GM18868 (cell line): ENCODE results near the gene PIEZO2.
"Not testable (repeated sequence)": the region's sequence is repeated elsewhere in the genome, so short reads cannot be mapped to it uniquely, and the experiment has no call there.

Experiments
- ATAC-seq: cut with Tn5 transposase; IDR thresholded peaks from one replicate; pipeline ENCODE4 v1.9.1; 2021; ENCODE audit warnings: mild to moderate bottlenecking, moderate library complexity; ENCODE audit not compliant: unreplicated experiment

The PIEZO2 gene

DNA sequence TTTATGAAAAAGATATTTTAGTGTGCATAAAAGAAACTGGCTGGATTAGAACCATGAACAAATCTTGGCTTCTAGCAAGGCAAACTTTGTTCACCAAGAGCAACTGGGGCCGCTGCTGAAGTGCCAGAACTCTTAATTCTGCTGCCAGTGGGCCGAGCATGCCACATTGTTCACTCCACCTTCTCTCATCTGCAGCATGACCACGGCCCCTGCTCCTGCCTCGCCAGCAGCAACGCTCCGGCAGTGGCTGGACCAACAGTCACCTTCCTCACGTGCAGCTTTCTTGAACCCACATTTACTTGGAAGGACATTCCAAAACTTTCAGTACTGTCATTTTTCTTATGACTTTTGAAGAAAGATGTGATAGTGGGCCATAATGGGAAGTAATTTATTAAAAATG, 213.8 kb downstream of the PIEZO2 start:
- ATAC-seq = no peak

DNA sequence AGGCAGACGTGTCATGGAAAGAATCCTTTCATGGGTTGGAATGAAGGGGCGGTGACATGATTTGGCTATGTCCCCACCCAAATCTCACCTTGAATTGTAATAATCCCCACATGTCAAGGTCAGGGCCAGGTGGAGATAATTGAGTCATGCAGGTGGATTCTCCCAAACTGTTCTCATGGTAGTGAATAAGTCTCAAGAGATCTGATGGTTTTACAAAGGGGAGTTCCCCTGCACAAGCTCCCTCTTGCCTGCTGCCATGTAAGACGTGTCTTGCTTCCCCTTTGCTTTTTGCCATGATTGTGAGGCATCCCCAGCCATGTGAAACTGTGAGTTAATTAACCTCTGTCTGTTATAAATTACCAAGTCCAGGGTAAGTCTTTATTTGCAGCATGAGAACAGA, 215.7 kb downstream of the PIEZO2 start:
- not testable (repeated sequence) for ATAC-seq

DNA sequence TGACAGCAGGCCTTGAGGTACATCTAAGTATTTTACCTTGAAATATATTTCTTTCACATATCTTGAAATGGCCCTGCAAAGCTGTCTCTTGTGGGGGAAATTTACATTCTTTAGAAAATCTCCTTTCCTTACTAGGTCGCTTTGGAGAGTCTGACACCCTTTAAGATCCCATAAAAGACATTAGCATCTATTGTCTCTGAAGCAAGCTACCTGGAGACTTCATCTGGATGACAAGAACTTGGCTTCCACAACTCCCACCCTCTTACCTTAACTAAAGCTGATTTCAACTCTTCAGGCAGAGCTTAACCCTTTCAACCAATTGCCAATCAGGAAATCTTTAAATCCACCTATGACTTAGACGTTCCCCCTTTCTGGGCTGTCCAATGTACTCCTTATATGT, 219.3 kb downstream of the PIEZO2 start:
- no peak for ATAC-seq

- peak; percentile 73 for ATAC-seq
These were observed 220.5 kb downstream of the PIEZO2 start for GRCh38 chr18:10928772-10929373.

GRCh38 chr18:10928011-10928771, 221.2 kb downstream of the PIEZO2 start:
- peak; percentile 64 for ATAC-seq

DNA sequence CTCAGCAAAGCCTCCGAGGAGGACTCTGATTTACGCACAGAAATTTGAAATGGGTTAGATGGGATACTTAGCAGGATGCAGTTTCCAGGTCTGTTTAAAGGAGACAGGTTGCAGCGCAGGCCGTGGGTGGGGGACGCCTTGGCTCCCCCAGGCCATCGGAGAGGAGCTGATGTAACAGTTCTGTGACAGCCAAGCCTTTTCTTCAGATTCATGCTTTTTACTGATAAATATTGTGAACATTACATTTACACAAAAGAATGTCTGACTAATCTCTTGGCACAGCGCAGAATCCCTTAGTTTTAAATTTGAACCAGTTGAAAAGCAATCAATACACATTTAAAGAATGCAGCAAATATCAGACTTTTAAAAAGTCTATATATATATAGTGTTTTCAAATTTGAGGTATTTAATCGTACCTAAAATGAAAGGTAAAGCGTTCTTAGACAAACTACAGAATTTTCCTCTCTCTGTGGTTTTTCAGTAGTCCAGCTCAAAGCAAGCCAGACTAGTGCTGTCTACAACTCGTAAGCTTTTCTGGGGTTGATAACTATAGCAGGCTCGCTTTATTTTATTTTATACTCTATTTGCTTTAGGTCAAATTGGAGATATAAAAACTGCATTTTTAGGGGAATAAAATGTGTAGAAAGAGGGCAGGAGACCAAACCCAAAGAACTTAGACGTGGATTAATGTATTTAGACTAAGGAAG, 221.9 kb downstream of the PIEZO2 start:
- no peak for ATAC-seq

GRCh38 chr18:10926621-10927161, 222.7 kb downstream of the PIEZO2 start:
- ATAC-seq = no peak

DNA sequence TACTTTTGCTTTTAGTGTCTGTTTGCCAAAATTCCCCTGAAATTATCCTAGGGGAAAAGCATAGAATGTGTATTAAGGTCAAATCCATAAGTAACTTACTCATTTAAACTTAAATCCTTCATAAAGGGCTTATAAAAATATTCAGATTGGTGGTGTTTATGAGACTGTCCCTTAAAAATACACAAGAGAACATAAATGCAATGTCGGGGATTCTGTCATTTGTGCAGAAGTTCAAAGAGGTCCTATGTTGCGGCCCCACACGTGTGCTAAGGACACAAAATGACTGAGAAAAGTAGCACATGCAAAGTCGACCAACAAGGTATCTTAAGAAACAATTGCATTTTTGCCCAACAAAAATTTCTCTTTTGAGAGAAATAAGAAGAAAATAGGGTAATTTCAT, 225.1 kb downstream of the PIEZO2 start:
- ATAC-seq = no peak

DNA sequence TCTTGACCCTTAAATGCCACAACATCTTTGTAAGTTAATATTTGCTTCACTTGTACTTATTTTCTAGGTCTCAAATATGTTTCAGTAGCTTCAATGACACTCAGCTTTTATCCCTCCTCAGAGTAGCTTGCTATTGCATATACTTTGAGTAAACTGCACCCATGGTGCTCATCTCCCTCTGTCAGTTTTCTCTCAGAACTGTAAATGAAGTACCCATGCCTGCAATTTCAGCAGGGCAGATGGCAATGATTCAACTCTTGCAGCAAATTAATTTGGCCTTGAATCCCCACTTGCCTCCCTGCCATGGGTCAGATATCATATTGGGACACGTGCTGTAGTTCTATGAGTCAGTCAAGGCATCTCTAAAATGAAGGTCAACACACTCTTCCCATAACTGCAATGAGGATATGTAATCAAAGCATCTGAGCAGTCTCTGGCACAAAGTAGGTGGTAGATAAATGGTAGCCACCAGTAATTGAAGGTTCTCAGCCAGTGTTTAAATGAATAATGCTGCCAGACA, 225.8 kb downstream of the PIEZO2 start:
- no peak for ATAC-seq

DNA sequence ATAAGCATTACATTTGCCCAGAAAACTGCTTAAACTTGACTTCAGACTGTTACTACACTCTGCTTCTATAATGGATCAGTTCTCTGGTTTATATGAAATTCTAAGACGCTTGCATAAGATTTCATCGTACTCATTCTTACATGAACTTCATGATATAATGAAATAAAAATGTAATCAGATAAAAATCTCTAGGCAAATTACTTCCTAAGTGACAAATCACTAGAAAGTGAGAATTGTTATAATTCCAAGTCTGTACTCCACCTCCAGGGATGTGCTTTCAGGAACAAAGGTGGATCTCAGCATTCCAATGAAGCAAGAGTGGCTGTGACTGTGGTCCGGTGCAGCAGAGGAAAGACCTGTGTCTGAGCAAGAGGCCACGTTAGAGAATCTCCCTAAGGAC, 226.2 kb downstream of the PIEZO2 start:
- ATAC-seq = no peak

GRCh38 chr18:10922712-10923111, 226.7 kb downstream of the PIEZO2 start:
- ATAC-seq = not testable (repeated sequence)

- ATAC-seq = not testable (repeated sequence)
These were observed 229.1 kb downstream of the PIEZO2 start for GRCh38 chr18:10920309-10920708.

GRCh38 chr18:10919851-10920250, 229.5 kb downstream of the PIEZO2 start:
- ATAC-seq = no peak

- no peak for ATAC-seq
These were observed 232.5 kb downstream of the PIEZO2 start for GRCh38 chr18:10916865-10917264.

- no peak for ATAC-seq
These were observed 233.0 kb downstream of the PIEZO2 start for GRCh38 chr18:10916387-10916786.

DNA sequence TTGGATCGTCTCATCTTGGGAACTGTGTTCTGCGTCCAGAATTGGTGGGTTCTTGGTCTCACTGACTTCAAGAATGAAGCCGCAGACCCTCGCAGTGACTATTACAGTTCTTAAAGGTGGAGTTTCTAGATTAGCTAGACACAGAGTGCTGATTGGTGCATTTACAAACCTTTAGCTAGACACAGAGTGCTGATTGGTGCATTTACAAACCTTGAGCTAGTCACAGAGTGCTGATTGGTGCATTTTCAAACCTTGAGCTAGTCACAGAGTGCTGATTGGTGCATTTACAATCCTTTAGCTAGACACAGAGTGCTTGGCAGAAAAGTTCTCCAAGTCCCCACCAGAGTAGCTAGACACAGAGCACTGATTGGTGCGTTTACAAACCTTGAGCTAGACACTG, 233.6 kb downstream of the PIEZO2 start:
- not testable (repeated sequence) for ATAC-seq

DNA sequence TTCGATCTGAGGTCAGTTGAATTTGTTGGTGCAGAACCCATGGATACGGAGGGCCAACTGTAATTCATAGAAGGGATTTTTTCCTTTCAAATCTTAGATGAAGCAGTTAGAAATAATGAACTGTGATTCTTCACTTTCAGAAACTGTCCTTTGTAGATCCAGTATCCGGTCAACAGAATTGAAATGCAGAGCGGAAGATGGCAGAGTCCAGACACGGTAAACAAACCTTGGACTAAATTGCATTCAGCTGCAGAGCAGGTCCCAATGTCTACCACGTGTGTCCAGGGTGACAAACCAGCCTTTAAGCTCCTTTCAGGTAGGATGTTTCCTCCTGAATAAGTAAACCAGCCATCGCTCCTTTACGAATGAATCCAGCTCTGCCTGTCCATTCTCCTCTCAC, 234.8 kb downstream of the PIEZO2 start:
- ATAC-seq = not testable (repeated sequence)

GRCh38 chr18:10913919-10914318, 235.4 kb downstream of the PIEZO2 start:
- ATAC-seq = no peak

- no peak for ATAC-seq
These were observed 236.4 kb downstream of the PIEZO2 start for GRCh38 chr18:10912790-10913545.

DNA sequence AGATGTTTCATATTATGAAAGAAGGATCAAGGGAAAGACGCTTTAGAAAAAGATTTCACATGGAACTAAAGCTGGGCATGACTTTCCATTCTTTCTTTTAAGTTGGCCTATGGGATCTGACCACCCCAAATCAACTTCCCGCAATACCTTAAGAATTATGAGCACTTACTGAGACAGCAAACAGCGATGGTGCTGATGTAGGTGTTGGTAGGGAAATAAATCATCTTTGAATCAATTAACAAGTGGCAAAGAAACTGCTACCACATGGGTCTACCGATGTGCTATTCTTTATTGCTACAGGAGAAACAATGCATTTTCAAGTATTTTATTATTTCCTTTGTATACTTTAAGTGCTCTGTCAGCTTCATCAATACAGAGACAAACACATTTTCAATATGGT, 239.6 kb downstream of the PIEZO2 start:
- ATAC-seq = no peak

DNA sequence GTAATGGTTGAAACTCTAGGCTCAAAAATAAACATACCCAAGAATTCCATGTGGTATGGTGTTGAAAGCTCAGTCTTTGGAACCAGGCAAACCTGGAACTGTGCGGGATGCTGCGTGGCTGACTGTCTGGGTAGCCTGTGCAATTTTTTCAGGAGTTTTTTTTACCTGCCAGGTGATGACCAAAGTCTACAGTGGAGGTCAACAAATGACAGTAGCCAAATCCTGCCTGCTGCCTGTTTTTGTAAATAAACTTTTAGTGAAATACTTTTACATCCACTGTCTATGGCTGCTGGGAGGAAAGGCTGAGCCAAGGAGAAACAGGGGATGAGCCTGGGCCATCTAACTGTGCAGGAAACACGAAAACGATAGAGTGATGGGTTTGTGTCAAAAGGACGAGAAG, 240.6 kb downstream of the PIEZO2 start:
- no peak for ATAC-seq
